ENCODE results near the gene ARHGEF37. TPM values are rescaled to one million over a fixed set of nuclear protein-coding genes. Genes with fewer than 3 reads are reported as not detected.

The ARHGEF37 gene
- total RNA-seq, 1 donor from 2014 or later = 13.4 TPM

DNA sequence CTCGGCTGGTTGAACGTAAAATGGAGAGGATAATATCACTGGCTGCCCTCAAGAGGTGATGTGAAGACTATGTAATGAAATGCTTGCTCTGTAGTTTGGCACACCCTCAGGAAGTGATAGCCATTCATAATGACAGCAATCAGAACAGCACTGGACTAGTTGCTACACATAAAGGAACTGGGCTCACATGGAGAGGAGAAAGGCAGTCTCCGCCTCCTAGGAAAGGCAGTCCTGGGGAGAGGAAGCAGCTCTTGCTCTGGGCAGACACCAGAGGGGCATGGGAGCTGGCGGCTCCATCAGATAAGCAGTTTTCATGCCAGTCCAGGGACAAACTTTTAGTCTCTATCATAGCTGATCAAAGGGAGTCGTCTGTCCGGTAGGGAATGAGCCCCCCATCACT, 46.9 kb downstream of the ARHGEF37 start:
- Histone ChIP-seq H3K27me3 (no peaks in the 10 kb centered on the region), H3K36me3 (peaks cover 21 to 22% of the 10 kb centered on the region in 2 donors), H3K27ac (no peak overlapping the region), H3K4me3 (no peak overlapping the region), H3K9me3 (no peaks in the 10 kb centered on the region), H3K4me1 (no peaks in the 10 kb centered on the region)
- TF ChIP-seq, protein P1, sequence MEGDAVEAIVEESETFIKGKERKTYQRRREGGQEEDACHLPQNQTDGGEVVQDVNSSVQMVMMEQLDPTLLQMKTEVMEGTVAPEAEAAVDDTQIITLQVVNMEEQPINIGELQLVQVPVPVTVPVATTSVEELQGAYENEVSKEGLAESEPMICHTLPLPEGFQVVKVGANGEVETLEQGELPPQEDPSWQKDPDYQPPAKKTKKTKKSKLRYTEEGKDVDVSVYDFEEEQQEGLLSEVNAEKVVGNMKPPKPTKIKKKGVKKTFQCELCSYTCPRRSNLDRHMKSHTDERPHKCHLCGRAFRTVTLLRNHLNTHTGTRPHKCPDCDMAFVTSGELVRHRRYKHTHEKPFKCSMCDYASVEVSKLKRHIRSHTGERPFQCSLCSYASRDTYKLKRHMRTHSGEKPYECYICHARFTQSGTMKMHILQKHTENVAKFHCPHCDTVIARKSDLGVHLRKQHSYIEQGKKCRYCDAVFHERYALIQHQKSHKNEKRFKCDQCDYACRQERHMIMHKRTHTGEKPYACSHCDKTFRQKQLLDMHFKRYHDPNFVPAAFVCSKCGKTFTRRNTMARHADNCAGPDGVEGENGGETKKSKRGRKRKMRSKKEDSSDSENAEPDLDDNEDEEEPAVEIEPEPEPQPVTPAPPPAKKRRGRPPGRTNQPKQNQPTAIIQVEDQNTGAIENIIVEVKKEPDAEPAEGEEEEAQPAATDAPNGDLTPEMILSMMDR (IDR thresholded peaks at IDR 0.05) = no peak
- no peak for DNase-seq (ENCODE audit: low spot score in 2 of 2)
- intact Hi-C loops (cut with DNase I) = no loop called here

DNA sequence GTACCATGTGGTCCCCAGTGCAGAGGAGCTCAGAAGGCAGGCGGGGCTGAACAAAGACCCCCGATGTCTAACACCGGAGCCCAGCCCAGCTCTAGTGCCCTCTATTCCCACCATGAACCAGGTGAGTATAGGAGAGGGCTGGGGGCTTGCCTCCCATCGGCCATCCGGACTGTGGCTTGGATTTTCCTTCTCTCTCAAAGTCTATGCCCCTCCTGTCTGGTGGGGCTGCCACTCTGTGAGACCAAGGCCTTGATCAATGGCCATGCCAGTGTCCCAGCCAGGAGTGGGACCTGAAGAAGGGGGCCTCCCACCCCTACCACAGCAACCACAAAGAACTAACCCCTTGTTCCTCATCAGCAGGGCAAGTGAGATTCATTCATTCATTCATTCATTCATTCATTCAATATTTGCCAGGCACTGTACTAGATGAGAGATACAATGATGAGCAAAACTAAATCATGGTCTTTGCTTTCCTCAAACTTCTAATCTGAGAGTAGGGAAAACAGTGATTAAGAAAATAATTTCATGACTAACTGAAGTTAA, 47.6 kb downstream of the ARHGEF37 start:
- H3K4me3 ChIP-seq = no peak overlapping the region
- peaks cover 14 to 15% of the 10 kb centered on the region in 2 donors for H3K36me3 ChIP-seq
- H3K27me3 ChIP-seq = no peaks in the 10 kb centered on the region
- DNase-seq (ENCODE audit: low spot score in 2 of 2) = peak in 1 of 2 donors; percentile 44
- H3K4me1 ChIP-seq = no peaks in the 10 kb centered on the region
- H3K9me3 ChIP-seq = no peaks in the 10 kb centered on the region
- intact Hi-C loops (cut with DNase I) = no loop called here
- no peak overlapping the region for H3K27ac ChIP-seq
- TF ChIP-seq, protein P1 (IDR thresholded peaks at IDR 0.05) = no peak

DNA sequence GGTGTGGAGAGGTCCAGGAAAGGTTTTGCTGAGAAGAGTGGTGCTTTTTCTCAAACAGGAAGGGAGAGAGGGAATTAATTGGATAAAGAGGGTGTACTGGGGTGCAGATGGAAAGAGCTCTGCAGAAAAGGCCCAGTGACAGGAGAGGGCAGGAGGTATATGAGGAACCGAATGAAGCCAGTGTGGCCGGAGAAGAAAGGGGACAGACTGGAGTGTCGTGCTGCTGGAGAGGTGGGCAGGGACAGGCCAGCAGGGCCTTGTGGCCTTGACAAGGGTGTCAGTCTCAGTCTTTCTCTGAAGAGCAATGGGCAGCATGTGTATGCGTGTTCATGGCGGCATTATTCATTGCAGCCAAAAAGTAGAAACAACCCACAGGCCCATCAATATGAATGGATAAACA, 48.1 kb downstream of the ARHGEF37 start:
- Histone ChIP-seq H3K9me3 (no peaks in the 10 kb centered on the region), H3K4me3 (no peak overlapping the region), H3K27ac (no peak overlapping the region), H3K4me1 (no peaks in the 10 kb centered on the region), H3K36me3 (peaks cover 11 to 12% of the 10 kb centered on the region in 2 donors), H3K27me3 (no peaks in the 10 kb centered on the region)
- peak in 1 of 2 donors; percentile 56 for DNase-seq (ENCODE audit: low spot score in 2 of 2)
- intact Hi-C loops (cut with DNase I) = no loop called here
- TF ChIP-seq, protein P1 (IDR thresholded peaks at IDR 0.05) = no peak

DNA sequence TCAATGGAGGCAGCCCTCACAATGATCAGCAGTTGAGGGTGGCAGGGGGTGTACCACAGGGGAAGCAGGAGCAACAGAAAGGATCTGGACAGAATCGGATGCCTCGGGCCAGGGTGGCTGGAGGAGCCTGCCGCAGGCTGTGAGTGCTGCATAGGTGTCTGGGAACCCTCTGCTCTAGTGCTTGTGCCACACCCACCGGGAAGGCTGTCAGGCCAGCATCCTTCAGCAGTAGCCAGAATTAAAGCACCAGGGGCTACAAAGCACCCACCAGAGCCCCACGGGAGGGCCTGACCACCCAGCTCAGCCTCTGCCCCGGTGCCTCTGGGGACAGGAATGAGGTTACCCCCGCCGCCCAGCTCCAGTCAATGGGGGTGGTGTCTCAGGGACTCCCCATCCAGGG, 49.0 kb downstream of the ARHGEF37 start:
- Histone ChIP-seq H3K27ac (no peak overlapping the region), H3K4me1 (no peaks in the 10 kb centered on the region), H3K4me3 (no peak overlapping the region), H3K36me3 (peaks cover 8 to 12% of the 10 kb centered on the region in 2 donors), H3K27me3 (no peaks in the 10 kb centered on the region), H3K9me3 (no peaks in the 10 kb centered on the region)
- DNase-seq (ENCODE audit: low spot score in 2 of 2) = peak in 1 of 2 donors; percentile 54
- intact Hi-C loops (cut with DNase I) = no loop called here
- TF ChIP-seq, protein P1 (IDR thresholded peaks at IDR 0.05) = no peak

DNA sequence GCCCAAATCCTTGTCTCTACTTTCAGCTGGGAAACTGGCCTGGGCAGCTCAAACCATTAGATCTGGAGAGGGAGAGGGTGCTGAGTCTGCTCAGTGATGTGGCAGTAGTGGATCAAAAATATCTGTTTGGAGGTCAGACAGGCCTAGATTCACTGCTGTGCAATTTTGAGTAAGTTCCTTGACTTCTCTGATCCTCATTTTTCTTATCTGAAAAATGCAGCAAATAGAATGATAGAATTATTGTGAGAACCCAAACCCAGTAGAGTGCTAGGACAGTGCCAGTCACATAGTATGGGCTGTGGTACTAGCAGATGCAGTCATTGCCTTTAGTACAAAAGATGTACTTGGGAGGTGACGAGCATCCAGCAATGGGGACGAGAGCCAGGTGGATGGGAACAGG, 50.2 kb downstream of the ARHGEF37 start:
- intact Hi-C loops (cut with DNase I) = no loop called here
- H3K9me3 ChIP-seq = no peaks in the 10 kb centered on the region
- H3K27me3 ChIP-seq = no peaks in the 10 kb centered on the region
- H3K4me1 ChIP-seq = no peaks in the 10 kb centered on the region
- H3K27ac ChIP-seq = no peak overlapping the region
- DNase-seq (ENCODE audit: low spot score in 2 of 2) = no peak
- H3K36me3 ChIP-seq = peaks cover 0 to 12% of the 10 kb centered on the region in 2 donors
- H3K4me3 ChIP-seq = no peak overlapping the region
- TF ChIP-seq, protein P1 (IDR thresholded peaks at IDR 0.05) = no peak

Data from ascending aorta (tissue), 2 donors.